ENCODE measurements around the gene STIMATE.

The STIMATE gene

GRCh38 chr3:52897130-52898122 lies at the start of gene STIMATE:
Gene STIMATE (minus strand): TSS chr3:52897548. CDS start chr3:52897450, 98 bp downstream.
- peak; percentile 68 for DNase-seq (ENCODE audit: low read depth)

GRCh38 chr3:52939600-52939999 lies 42.3 kb upstream of the STIMATE start:
- no peak for DNase-seq (ENCODE audit: low read depth)

- DNase-seq (ENCODE audit: low read depth), result peak; percentile 16
Measured at GRCh38 chr3:52934630-52935530, 37.5 kb upstream of the STIMATE start.

GRCh38 chr3:52931889-52932288 lies 34.5 kb upstream of the STIMATE start:
- DNase-seq (ENCODE audit: low read depth), result no peak

GRCh38 chr3:52931328-52931727 lies 34.0 kb upstream of the STIMATE start:
- DNase-seq (ENCODE audit: low read depth), result no peak

- DNase-seq (ENCODE audit: low read depth), result no peak
Measured at GRCh38 chr3:52930748-52931147, 33.4 kb upstream of the STIMATE start.

- no peak for DNase-seq (ENCODE audit: low read depth)
Measured at GRCh38 chr3:52926554-52926953, 29.2 kb upstream of the STIMATE start.

GRCh38 chr3:52925405-52926313 lies 28.3 kb upstream of the STIMATE start:
- no peak for DNase-seq (ENCODE audit: low read depth)

GRCh38 chr3:52923963-52924362 lies 26.6 kb upstream of the STIMATE start:
- no peak for DNase-seq (ENCODE audit: low read depth)

- DNase-seq (ENCODE audit: low read depth), result no peak
Measured at GRCh38 chr3:52920841-52921240, 23.5 kb upstream of the STIMATE start.

GRCh38 chr3:52917044-52917443 lies 19.7 kb upstream of the STIMATE start:
- DNase-seq (ENCODE audit: low read depth), result no peak

- no peak for DNase-seq (ENCODE audit: low read depth)
Measured at GRCh38 chr3:52915294-52915693, 17.9 kb upstream of the STIMATE start.

GRCh38 chr3:52912885-52913731 lies 15.8 kb upstream of the STIMATE start:
- no peak for DNase-seq (ENCODE audit: low read depth)

- DNase-seq (ENCODE audit: low read depth), result no peak
Measured at GRCh38 chr3:52910823-52911222, 13.5 kb upstream of the STIMATE start.

GRCh38 chr3:52907497-52907896 lies 10.1 kb upstream of the STIMATE start:
- DNase-seq (ENCODE audit: low read depth), result no peak

- DNase-seq (ENCODE audit: low read depth), result no peak
Measured at GRCh38 chr3:52904552-52904951, 7.2 kb upstream of the STIMATE start.

GRCh38 chr3:52904000-52904399 lies 6.7 kb upstream of the STIMATE start:
- no peak for DNase-seq (ENCODE audit: low read depth)

- DNase-seq (ENCODE audit: low read depth), result no peak
Measured at GRCh38 chr3:52896613-52897012, 735 bp downstream of the STIMATE start.

GRCh38 chr3:52896151-52896550 lies 1.2 kb downstream of the STIMATE start:
- DNase-seq (ENCODE audit: low read depth), result no peak

- no peak for DNase-seq (ENCODE audit: low read depth)
Measured at GRCh38 chr3:52895418-52895817, 1.9 kb downstream of the STIMATE start.

- DNase-seq (ENCODE audit: low read depth), result no peak
Measured at GRCh38 chr3:52894756-52895155, 2.6 kb downstream of the STIMATE start.
